Thyroid gland (tissue), 4 donors: Measurements from ENCODE around the gene MIDN. TPM values are rescaled to one million over a fixed set of nuclear protein-coding genes. Genes with fewer than 3 reads are reported as not detected.
A peak's percentile ranks its signal among the peaks of the same experiment; 100 is the strongest.

Experiments
- DNase-seq, 2 donors: peaks; one replicate each; pipeline ENCODE4 v3.0.0-alpha.2; 2019
- H3K27ac ChIP-seq, 3 donors: fragments of 200-600 bp; sonication (generic); 1 replicate in 2 of 3; 2 replicates in 1 of 3; pipeline ENCODE4 v1.5.1; 2016 to 2019; ENCODE audit warnings: mild to moderate bottlenecking in 1 of 3, moderate library complexity in 1 of 3
- H3K27me3 ChIP-seq: fragments of 200-600 bp; sonication (generic); one replicate; pipeline ENCODE4 v1.5.1; 2019
- H3K36me3 ChIP-seq, 2 donors: fragments of 200-600 bp; sonication (generic); one replicate each; pipeline ENCODE4 v1.5.1; 2016 to 2019
- H3K4me1 ChIP-seq, 2 donors: fragments of 200-600 bp; sonication (generic); one replicate each; pipeline ENCODE4 v1.5.1; 2017 to 2019
- H3K4me3 ChIP-seq, 3 donors: fragments of 200-600 bp; sonication (generic); replicated peaks in 1 of 3; 1 replicate in 2 of 3; 2 replicates in 1 of 3; pipeline ENCODE4 v1.5.1; 2016; ENCODE audit warnings: mild to moderate bottlenecking in 1 of 3
- H3K9me3 ChIP-seq: fragments of 200-600 bp; sonication (generic); one replicate; pipeline ENCODE4 v1.5.1; 2017
- POLR2A ChIP-seq, 2 donors: fragments of 450-650 bp; IDR thresholded peaks; one replicate each; pipeline ENCODE4 v1.6.1; 2017; ENCODE audit warnings: antibody characterized with exemption in 2 of 2, mild to moderate bottlenecking in 2 of 2, moderate library complexity in 1 of 2
- WGBS, 2 donors: methylation state at CpG; one replicate each; pipeline ENCODE4 v1.1.5; 2017; 5-methylcytosine and 5-hydroxymethylcytosine counted together
- intact Hi-C: fragments of 100-400 bp; cut with DNase I; formaldehyde crosslinking; loops from one replicate; pipeline ENCODE4 v1.15.1; 2023
- total RNA-seq, 4 donors: library from RNA; depleted of rRNA; stranded (reverse); fragments of >200 nt; gene quantifications; one replicate each; pipeline ENCODE4 v1.2.3, GENCODE V29; 2016
- TF ChIP-seq, protein P1 (sequence below), 6 experiments: fragments of 200-600 bp in 3 of 6; fragments of 450-650 bp in 3 of 6; sonication (generic) in 3 of 6; IDR thresholded peaks; one replicate each; pipeline ENCODE4 v1.5.1; 2016 to 2019; ENCODE audit warnings: antibody characterized with exemption in 6 of 6, mild to moderate bottlenecking in 2 of 6, inconsistent platforms in 1 of 6, moderate library complexity in 1 of 6

The MIDN gene
- total RNA-seq, 4 donors from 2014 or later = 16.2 to 89.2 (median 17.9) TPM

- no peak for TF ChIP-seq POLR2A (IDR thresholded peaks at IDR 0.05)
- TF ChIP-seq, protein P1, sequence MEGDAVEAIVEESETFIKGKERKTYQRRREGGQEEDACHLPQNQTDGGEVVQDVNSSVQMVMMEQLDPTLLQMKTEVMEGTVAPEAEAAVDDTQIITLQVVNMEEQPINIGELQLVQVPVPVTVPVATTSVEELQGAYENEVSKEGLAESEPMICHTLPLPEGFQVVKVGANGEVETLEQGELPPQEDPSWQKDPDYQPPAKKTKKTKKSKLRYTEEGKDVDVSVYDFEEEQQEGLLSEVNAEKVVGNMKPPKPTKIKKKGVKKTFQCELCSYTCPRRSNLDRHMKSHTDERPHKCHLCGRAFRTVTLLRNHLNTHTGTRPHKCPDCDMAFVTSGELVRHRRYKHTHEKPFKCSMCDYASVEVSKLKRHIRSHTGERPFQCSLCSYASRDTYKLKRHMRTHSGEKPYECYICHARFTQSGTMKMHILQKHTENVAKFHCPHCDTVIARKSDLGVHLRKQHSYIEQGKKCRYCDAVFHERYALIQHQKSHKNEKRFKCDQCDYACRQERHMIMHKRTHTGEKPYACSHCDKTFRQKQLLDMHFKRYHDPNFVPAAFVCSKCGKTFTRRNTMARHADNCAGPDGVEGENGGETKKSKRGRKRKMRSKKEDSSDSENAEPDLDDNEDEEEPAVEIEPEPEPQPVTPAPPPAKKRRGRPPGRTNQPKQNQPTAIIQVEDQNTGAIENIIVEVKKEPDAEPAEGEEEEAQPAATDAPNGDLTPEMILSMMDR (IDR thresholded peaks at IDR 0.05) = no peak
- peak; percentile 48 to 55 for DNase-seq
- Histone ChIP-seq H3K27ac (peak overlapping the region; percentile 68 to 84 (median 78)), H3K4me3 (peak overlapping the region in 1 of 3 donors; percentile 35), H3K4me1 (peaks cover 68 to 80% of the 10 kb centered on the region in 2 donors), H3K9me3 (no peaks in the 10 kb centered on the region), H3K27me3 (no peaks in the 10 kb centered on the region), H3K36me3 (peaks cover 0 to 7% of the 10 kb centered on the region in 2 donors)
- intact Hi-C loops = loop anchor here (2.0 kb wide), 1 partner anchor 21 kb away; no protein-coding TSS in a partner anchor
- 50 to 51% methylated on average over 9 to 23 of the region's 28 CpGs for WGBS, 2 donors
Observed at GRCh38 chr19:1265615-1266128, 17.3 kb downstream of the MIDN start.

GRCh38 chr19:1266129-1266915, 17.9 kb downstream of the MIDN start:
- peaks cover 71 to 83% of the 10 kb centered on the region in 2 donors for H3K4me1 ChIP-seq
- 7 to 42% methylated on average over 11 to 34 of the region's 84 CpGs for WGBS, 2 donors
- peak; percentile 69 to 74 for DNase-seq

DNA sequence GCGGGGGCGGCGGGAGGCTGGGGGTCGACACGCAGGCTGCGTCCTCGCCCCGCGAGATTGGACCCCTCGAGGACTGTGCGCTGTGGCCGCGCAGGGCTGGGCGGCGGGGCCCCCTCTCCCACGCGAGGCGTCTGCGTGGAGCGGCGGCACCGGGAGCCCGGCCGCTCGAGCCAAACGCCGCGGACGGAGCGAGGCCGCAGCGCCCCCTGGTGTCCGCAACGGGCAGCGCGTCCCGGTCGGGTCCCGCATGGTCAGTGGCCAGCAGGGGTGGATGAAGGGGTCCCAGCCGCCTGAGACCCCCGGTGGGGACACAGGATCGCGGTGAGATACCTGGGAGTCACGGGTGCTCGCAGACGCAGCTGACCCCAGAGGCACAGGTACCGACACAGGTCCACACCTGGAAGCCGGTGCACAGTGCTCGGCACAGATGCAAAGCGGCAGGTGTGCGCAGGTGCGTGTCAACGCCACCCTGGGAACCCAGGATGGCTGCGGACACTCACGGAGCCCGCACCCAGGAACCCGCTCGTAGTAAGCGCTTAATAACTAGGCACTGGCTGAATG, 18.6 kb downstream of the MIDN start:
- Histone ChIP-seq H3K36me3 (peaks cover 12 to 20% of the 10 kb centered on the region in 2 donors), H3K27me3 (no peaks in the 10 kb centered on the region), H3K9me3 (no peaks in the 10 kb centered on the region), H3K4me3 (peak overlapping the region in 1 of 3 donors; percentile 35), H3K27ac (peak overlapping the region; percentile 68 to 84 (median 78)), H3K4me1 (peaks cover 71 to 83% of the 10 kb centered on the region in 2 donors)
- 2 to 4% methylated on average over 3 to 9 of the region's 59 CpGs for WGBS, 2 donors
- TF ChIP-seq POLR2A (IDR thresholded peaks at IDR 0.05) = no peak
- TF ChIP-seq, protein P1 (IDR thresholded peaks at IDR 0.05) = peak; percentile 73 to 99 (median 96)
- DNase-seq = peak; percentile 67 to 72
- intact Hi-C loops = loop anchor here (2.0 kb wide), 1 partner anchor 22 kb away; no protein-coding TSS in a partner anchor

More at GRCh38 chr19:1266129-1266915, 17.9 kb downstream of the MIDN start:
- peaks cover 5 to 14% of the 10 kb centered on the region in 2 donors for H3K36me3 ChIP-seq
- no peak for TF ChIP-seq POLR2A (IDR thresholded peaks at IDR 0.05)
- intact Hi-C loops = loop anchor here (2.0 kb wide), 1 partner anchor 22 kb away; no protein-coding TSS in a partner anchor
- H3K9me3 ChIP-seq = no peaks in the 10 kb centered on the region
- peak overlapping the region in 1 of 3 donors; percentile 35 for H3K4me3 ChIP-seq
- H3K27ac ChIP-seq = peak overlapping the region; percentile 68 to 84 (median 78)
- H3K27me3 ChIP-seq = no peaks in the 10 kb centered on the region

DNA sequence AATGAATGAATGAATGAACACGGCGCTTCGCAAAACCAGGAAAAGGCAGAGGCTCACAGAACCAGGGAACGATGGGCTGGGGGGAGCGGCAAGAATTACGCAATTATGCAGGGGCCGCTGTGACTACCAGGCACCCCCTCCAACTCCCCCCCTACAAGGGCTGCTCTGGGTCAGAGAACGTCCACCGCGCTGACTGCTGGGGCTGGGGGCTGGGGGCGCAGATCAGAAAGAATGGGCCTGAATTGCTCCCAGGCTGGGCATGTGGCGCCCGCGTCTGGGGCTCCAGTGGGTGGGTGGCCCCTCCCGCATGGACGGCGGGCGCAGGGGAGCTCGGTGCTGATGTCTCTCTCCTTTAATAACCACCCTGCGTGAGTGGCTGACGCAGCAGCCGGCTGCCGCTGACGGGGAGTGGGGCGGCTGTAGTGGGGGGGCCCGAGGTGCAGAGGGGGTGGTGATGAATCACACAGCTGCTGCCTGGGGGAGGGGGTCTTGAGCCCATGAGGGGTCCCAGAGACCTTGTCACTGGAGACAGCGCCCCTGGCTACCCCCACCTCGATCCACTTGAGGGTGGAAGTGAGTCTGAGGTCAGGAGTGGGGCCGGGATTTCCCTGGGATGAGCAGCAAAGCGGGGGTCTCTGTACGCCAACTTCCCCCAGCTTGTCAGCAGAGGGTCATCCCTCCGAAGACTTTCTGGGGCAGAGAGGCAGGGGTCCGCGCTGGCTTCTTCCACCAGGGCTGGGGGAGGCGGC, 19.3 kb downstream of the MIDN start:
- intact Hi-C loops = loop anchor here (2.0 kb wide), 1 partner anchor 23 kb away; no protein-coding TSS in a partner anchor
- Histone ChIP-seq H3K27ac (peak overlapping the region in 1 of 3 donors; percentile 95), H3K9me3 (no peaks in the 10 kb centered on the region), H3K4me3 (no peak overlapping the region), H3K4me1 (peaks cover 65 to 82% of the 10 kb centered on the region in 2 donors), H3K27me3 (no peaks in the 10 kb centered on the region), H3K36me3 (peaks cover 18 to 27% of the 10 kb centered on the region in 2 donors)
- no peak for DNase-seq
- no peak for TF ChIP-seq POLR2A (IDR thresholded peaks at IDR 0.05)
- TF ChIP-seq, protein P1 (IDR thresholded peaks at IDR 0.05) = no peak
- 32 to 41% methylated on average over 22 to 23 of the region's 35 CpGs for WGBS, 2 donors
